Activated CD4-positive, alpha-beta memory T cell treated with anti-CD3 and anti-CD28 coated beads for 36 hours (primary cell): ENCODE measurements around the gene C1QTNF4. TPM values are rescaled to one million over a fixed set of nuclear protein-coding genes. Genes with fewer than 3 reads are reported as not detected.

ENCODE experiments used
- CTCF ChIA-PET: fragments of 350-600 bp; sonication (Branson Sonifier 250); formaldehyde crosslinking; loops from one replicate; lab custom pipeline; 2021; ENCODE audit warnings: antibody characterized with exemption, inconsistent platforms; lab: Charles Lee
- POLR2A ChIA-PET: fragments of 350-600 bp; sonication (Branson Sonifier 250); formaldehyde crosslinking; loops from one replicate; lab custom pipeline; 2021; ENCODE audit warnings: antibody characterized with exemption; lab: Charles Lee
- DNase-seq: peaks from one replicate; pipeline ENCODE4 v3.0.0-alpha.2; 2020
- H3K27ac Mint-ChIP-seq: one replicate; pipeline ENCODE4 v1.8.0; 2021; ENCODE audit warnings: mixed read lengths
- H3K27me3 Mint-ChIP-seq: one replicate; pipeline ENCODE4 v1.8.0; 2021; ENCODE audit warnings: mixed read lengths
- H3K36me3 Mint-ChIP-seq: one replicate; pipeline ENCODE4 v1.8.0; 2021; ENCODE audit warnings: mixed read lengths
- H3K4me1 Mint-ChIP-seq: one replicate; pipeline ENCODE4 v1.8.0; 2021; ENCODE audit warnings: low read depth, mixed read lengths
- H3K4me3 Mint-ChIP-seq: one replicate; pipeline ENCODE4 v1.8.0; 2021; ENCODE audit warnings: mild to moderate bottlenecking, mixed read lengths
- H3K9me3 Mint-ChIP-seq: one replicate; pipeline ENCODE4 v1.8.0; 2021; ENCODE audit warnings: mixed read lengths
- intact Hi-C: fragments of 100-400 bp; cut with micrococcal nuclease; formaldehyde crosslinking; loops from one replicate; pipeline ENCODE4 v1.15.1; 2023
- total RNA-seq, 2 experiments: library from RNA; stranded (reverse); gene quantifications; one replicate each; pipeline ENCODE4 v1.2.3, GENCODE V29; 2021

Gene C1QTNF4
- total RNA-seq, 2 experiments from 2014 or later: not detected

GRCh38 chr11:47592251-47592650, 2.0 kb downstream of the C1QTNF4 start:
- CTCF ChIA-PET: no interaction called here
- POLR2A ChIA-PET: no interaction called here
- no peak overlapping the region for H3K4me3 Mint-ChIP-seq
- no peaks in the 10 kb centered on the region for H3K9me3 Mint-ChIP-seq
- peaks cover 8% of the 10 kb centered on the region for H3K4me1 Mint-ChIP-seq
- intact Hi-C loops: no loop called here
- H3K36me3 Mint-ChIP-seq: no peaks in the 10 kb centered on the region
- H3K27me3 Mint-ChIP-seq: peaks cover 32% of the 10 kb centered on the region
- no peak for DNase-seq
- no peak overlapping the region for H3K27ac Mint-ChIP-seq

- CTCF ChIA-PET: no interaction called here
- intact Hi-C loops: no loop called here
- no peak for DNase-seq
- no peak overlapping the region for H3K4me3 Mint-ChIP-seq
- H3K36me3 Mint-ChIP-seq: no peaks in the 10 kb centered on the region
- POLR2A ChIA-PET: no interaction called here
- no peaks in the 10 kb centered on the region for H3K9me3 Mint-ChIP-seq
- H3K27ac Mint-ChIP-seq: no peak overlapping the region
- peaks cover 8% of the 10 kb centered on the region for H3K4me1 Mint-ChIP-seq
- peaks cover 32% of the 10 kb centered on the region for H3K27me3 Mint-ChIP-seq
Observed at GRCh38 chr11:47591764-47592163, 2.4 kb downstream of the C1QTNF4 start.

- H3K27me3 Mint-ChIP-seq: peaks cover 25% of the 10 kb centered on the region
- CTCF ChIA-PET: no interaction called here
- intact Hi-C loops: no loop called here
- H3K36me3 Mint-ChIP-seq: no peaks in the 10 kb centered on the region
- H3K9me3 Mint-ChIP-seq: no peaks in the 10 kb centered on the region
- no peak overlapping the region for H3K4me3 Mint-ChIP-seq
- DNase-seq: no peak
- no peak overlapping the region for H3K27ac Mint-ChIP-seq
- peaks cover 8% of the 10 kb centered on the region for H3K4me1 Mint-ChIP-seq
- POLR2A ChIA-PET: no interaction called here
Observed at GRCh38 chr11:47589977-47590861, 4.0 kb downstream of the C1QTNF4 start.

GRCh38 chr11:47589584-47589976, 4.6 kb downstream of the C1QTNF4 start:
- no peak overlapping the region for H3K27ac Mint-ChIP-seq
- POLR2A ChIA-PET: no interaction called here
- no peak for DNase-seq
- peaks cover 8% of the 10 kb centered on the region for H3K4me1 Mint-ChIP-seq
- H3K27me3 Mint-ChIP-seq: peaks cover 21% of the 10 kb centered on the region
- peaks cover 5% of the 10 kb centered on the region for H3K36me3 Mint-ChIP-seq
- intact Hi-C loops: no loop called here
- no peak overlapping the region for H3K4me3 Mint-ChIP-seq
- no peaks in the 10 kb centered on the region for H3K9me3 Mint-ChIP-seq
- CTCF ChIA-PET: no interaction called here

- intact Hi-C loops: no loop called here
Observed at GRCh38 chr11:47589118-47589517, 5.1 kb downstream of the C1QTNF4 start.

GRCh38 chr11:47587723-47588326, 6.4 kb downstream of the C1QTNF4 start:
- Mint-ChIP-seq H3K4me1 (peaks cover 2% of the 10 kb centered on the region), H3K27ac (no peak overlapping the region), H3K4me3 (no peak overlapping the region), H3K9me3 (no peaks in the 10 kb centered on the region), H3K27me3 (peaks cover 6% of the 10 kb centered on the region), H3K36me3 (peaks cover 15% of the 10 kb centered on the region)
- CTCF ChIA-PET: interaction anchor here (0.6 kb wide), 1 partner anchor 214 kb away, joined by 3 read pairs; no protein-coding TSS in a partner anchor
- POLR2A ChIA-PET: no interaction called here
- intact Hi-C loops: no loop called here
- DNase-seq: no peak

More at GRCh38 chr11:47589118-47589517, 5.1 kb downstream of the C1QTNF4 start:
- Mint-ChIP-seq H3K36me3 (peaks cover 8% of the 10 kb centered on the region), H3K9me3 (no peaks in the 10 kb centered on the region), H3K27me3 (peaks cover 17% of the 10 kb centered on the region), H3K27ac (no peak overlapping the region), H3K4me3 (no peak overlapping the region), H3K4me1 (peaks cover 8% of the 10 kb centered on the region)
- no peak for DNase-seq
- ChIA-PET CTCF (no interaction called here), POLR2A (no interaction called here)

- H3K4me1 Mint-ChIP-seq: peaks cover 2% of the 10 kb centered on the region
- no peak overlapping the region for H3K4me3 Mint-ChIP-seq
- intact Hi-C loops: no loop called here
- H3K27me3 Mint-ChIP-seq: no peaks in the 10 kb centered on the region
- ChIA-PET POLR2A (no interaction called here), CTCF (interaction anchor here (0.6 kb wide), 1 partner anchor 213 kb away, joined by 3 read pairs; no protein-coding TSS in a partner anchor)
- no peaks in the 10 kb centered on the region for H3K9me3 Mint-ChIP-seq
- H3K27ac Mint-ChIP-seq: no peak overlapping the region
- peaks cover 18% of the 10 kb centered on the region for H3K36me3 Mint-ChIP-seq
- DNase-seq: no peak
Observed at GRCh38 chr11:47587039-47587716, 7.0 kb downstream of the C1QTNF4 start.

- intact Hi-C loops: no loop called here
- Mint-ChIP-seq H3K27ac (no peak within 1 kb of the TSS), H3K27me3 (no peaks in the 10 kb centered on the region), H3K4me1 (no peaks in the 10 kb centered on the region), H3K36me3 (peaks cover 27% of the 10 kb centered on the region), H3K9me3 (no peaks in the 10 kb centered on the region), H3K4me3 (no peak within 1 kb of the TSS)
- no peak for DNase-seq
- ChIA-PET CTCF (no interaction called here), POLR2A (interaction anchor here (0.5 kb wide), 1 partner anchor 160 kb away, joined by 3 read pairs; no protein-coding TSS in a partner anchor)
Observed at GRCh38 chr11:47586098-47586855, 7.9 kb downstream of the C1QTNF4 start, which contains the start of gene FAM180B. Gene FAM180B, plus strand, starts transcription at chr11:47586678. Its CDS starts 91 bp downstream, at chr11:47586769.

- Mint-ChIP-seq H3K27ac (no peak overlapping the region), H3K36me3 (peaks cover 32% of the 10 kb centered on the region), H3K4me3 (no peak overlapping the region), H3K9me3 (no peaks in the 10 kb centered on the region), H3K4me1 (peaks cover 16% of the 10 kb centered on the region), H3K27me3 (peaks cover under 1% of the 10 kb centered on the region)
- intact Hi-C loops: no loop called here
- CTCF ChIA-PET: no interaction called here
- POLR2A ChIA-PET: no interaction called here
- DNase-seq: no peak
Observed at GRCh38 chr11:47583844-47584243, 10.4 kb downstream of the C1QTNF4 start.

GRCh38 chr11:47578524-47579494, 15.4 kb downstream of the C1QTNF4 start, which contains the start of the genes KBTBD4 and NDUFS3:
Gene KBTBD4, minus strand, starts transcription at chr11:47578970. Its CDS starts 19 bp downstream, at chr11:47578951.
Gene NDUFS3, plus strand, starts transcription at chr11:47579074. Its CDS starts 18 bp downstream, at chr11:47579092.
- Mint-ChIP-seq H3K9me3 (no peaks in the 10 kb centered on the region), H3K36me3 (peaks cover 39% of the 10 kb centered on the region), H3K27ac (peak within 1 kb of the TSS; percentile 93), H3K27me3 (peaks cover 1% of the 10 kb centered on the region), H3K4me3 (peak within 1 kb of the TSS; percentile 94), H3K4me1 (peaks cover 32% of the 10 kb centered on the region)
- intact Hi-C loops: loop anchor here (1.0 to 5.0 kb wide), 5 partner anchors 26 to 188 kb away; partner anchors contain the start of genes AGBL2, CELF1, FNBP4 and MTCH2
- ChIA-PET POLR2A (interaction anchor here (0.6 to 3.9 kb wide), 9 partner anchors 10 to 269 kb away, joined by 3 to 33 read pairs (median 3); partner anchors contain the start of genes C1QTNF4, NUP160 and PTPMT1), CTCF (interaction anchor here (0.7 to 2.8 kb wide), 3 partner anchors 26 to 206 kb away, joined by 3 to 9 read pairs (median 4); partner anchors contain the start of gene CELF1)
- peak; percentile 93 for DNase-seq
